OCI-M2 (cell line): ENCODE results near the gene F8.
A peak's percentile ranks its signal among the peaks of the same experiment; 100 is the strongest.
"Not testable (repeated sequence)": the region's sequence is repeated elsewhere in the genome, so short reads cannot be mapped to it uniquely, and the experiment has no call there.

Experiments
- DNase-seq: peaks from one replicate; lab custom pipeline; 2025; ENCODE audit not compliant: unreplicated experiment; lab: John Stamatoyannopoulos, UW

The F8 gene

DNA sequence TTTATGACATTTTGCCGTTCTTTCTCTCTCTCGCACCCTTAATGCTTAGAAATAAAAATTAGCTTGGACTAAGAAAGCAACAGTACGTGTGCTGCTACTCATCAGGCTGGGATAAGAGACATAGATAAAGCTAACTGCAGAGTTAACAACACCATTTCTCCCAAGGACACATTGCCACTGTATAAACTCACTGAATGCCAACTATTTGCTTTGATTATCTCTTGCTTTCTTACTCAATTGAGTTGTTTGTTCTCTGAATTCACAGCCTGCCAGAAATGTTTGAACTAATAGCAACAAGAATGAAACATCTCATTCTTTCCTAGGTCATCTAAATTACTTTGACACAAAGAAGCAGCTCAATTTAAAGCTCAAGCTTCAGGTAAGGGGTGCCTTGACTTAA is 34.6 kb downstream of the F8 start:
- DNase-seq = no peak

GRCh38 chrX:154986826-154987575 is 35.5 kb downstream of the F8 start:
- no peak for DNase-seq

GRCh38 chrX:154981116-154981411 is 41.5 kb downstream of the F8 start:
- DNase-seq = no peak

DNA sequence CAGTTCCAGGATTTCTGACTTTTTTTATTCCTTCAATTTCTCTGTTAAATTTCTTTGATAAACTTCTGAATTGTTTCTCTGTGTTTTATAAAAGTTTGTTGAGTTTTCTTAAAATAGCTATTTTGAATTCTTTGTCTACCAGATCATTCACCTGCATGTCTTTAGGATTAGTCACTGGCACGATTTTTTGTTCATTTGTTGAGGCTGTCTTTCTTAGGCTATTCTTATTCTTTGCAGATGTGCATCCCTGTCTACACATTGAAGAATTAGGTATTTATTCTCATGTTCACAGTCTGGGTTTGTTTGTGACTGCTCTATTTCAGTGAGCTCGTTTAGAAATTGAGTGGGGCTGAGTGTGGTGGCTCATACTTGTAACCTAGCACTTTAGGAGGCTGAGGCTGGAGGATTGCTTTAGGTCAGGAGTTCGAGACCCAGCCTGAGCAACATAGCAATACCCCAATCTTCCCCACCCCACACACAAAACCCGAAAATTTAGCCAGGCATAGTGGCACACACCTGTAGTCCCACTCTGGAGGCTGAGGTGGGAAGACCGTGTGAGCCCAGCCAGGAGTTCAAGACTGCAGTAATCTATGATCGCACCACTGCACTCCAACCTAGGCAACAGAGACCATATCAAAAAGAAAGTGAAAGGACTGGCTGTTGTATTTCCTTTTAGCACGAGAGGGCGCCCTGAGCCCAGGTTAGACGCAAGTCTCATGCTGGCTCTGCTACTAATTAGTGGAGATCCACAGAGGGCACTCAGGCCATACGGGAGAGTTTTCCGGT is 42.0 kb downstream of the F8 start:
- peak; percentile 26 for DNase-seq

- no peak for DNase-seq
Observed at GRCh38 chrX:154979629-154980028, 42.9 kb downstream of the F8 start.

- DNase-seq = no peak
Observed at GRCh38 chrX:154968353-154968752, 54.2 kb downstream of the F8 start.

DNA sequence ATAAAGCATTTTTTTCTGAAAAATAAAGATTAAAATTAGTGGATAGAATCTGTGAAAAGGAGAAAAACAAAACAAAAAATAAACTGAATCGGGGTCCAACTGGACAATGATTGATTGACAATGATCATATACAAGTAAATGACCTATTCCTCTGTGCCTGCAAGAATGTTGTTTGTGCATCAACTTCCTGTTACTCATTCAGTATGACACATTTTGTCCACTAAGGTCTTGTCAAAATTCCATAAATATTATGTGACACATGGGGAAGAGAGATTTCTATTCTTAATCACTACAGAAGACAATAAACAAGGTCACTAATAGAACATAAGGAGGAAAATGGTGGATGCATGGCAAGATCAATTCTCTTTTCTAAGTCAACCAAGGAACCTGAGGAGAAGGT is 54.9 kb downstream of the F8 start:
- no peak for DNase-seq

DNA sequence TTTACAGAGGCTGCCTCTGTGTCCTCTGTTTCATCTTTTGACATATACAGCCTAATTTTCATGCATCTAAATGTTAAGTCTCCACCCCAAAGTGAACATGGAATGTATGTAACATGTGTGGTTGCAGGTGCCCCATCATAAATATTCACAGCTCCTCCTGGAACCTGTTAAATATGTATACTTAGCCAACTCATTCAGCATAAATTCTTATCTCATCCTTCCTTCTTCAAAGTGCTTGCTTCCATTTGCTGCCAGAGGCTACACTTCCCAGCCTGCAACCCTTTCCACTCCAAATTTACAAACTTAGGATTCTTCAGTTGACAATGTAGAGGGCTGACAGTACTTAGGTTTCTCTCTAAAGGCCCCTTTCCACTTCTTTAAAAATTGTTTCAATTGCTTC is 60.6 kb downstream of the F8 start:
- no peak for DNase-seq

GRCh38 chrX:154955799-154956198 is 66.7 kb downstream of the F8 start:
- not testable (repeated sequence) for DNase-seq

DNA sequence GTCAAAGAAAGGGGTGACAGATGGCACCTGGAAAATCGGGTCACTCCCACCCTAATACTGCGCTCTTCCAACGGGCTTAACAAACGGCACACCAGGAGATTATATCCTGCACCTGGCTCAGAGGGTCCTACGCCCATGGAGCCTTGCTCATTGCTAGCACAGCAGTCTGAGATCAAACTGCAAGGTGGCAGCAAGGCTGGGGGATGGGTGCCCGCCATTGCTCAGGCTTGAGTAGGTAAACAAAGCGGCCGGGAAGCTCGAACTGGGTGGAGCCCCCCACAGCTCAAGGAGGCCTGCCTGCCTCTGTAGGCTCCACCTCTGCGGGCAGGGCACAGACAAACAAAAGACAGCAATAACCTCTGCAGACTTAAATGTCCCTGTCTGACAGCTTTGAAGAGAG is 83.3 kb downstream of the F8 start:
- DNase-seq = not testable (repeated sequence)

DNA sequence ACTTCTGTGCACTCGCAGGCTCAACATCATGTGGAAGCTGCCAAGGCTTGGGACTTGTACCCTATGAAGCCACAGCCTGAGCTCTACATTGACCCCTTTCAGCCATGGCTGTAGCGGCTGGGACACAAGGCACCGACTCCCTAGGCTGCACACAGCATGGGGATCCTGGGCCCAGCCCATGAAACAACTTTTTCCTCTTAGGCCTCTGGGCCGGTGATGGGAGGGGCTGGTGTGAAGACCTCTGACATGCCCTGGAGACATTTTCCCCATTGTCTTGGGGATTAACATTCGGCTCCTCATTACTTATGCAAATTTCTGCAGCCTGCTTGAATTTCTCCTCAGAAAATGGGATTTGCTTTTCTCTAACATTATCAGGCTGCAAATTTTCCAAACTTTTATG is 97.8 kb downstream of the F8 start:
- not testable (repeated sequence) for DNase-seq

DNA sequence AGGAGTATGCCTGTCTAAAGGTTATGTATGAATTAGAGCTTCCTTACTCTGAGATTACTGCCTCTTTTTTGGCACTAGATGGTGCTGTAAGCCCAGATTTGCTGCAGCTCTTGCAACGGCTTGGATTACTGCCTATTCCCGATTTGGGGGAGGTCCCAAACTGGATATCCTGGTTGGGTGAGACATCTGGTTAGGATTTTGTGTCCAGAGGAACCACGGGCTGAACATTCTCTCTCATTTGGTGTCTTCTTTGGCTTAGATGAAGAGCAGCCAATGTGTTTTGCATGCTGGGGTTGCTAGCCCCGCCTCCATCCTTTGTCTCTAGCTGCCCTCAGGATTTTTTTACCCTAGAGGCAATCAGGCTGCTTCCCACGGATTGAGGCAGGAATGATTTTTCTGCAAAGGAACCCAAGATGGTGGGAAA is 104.5 kb downstream of the F8 start:
- no peak for DNase-seq

DNA sequence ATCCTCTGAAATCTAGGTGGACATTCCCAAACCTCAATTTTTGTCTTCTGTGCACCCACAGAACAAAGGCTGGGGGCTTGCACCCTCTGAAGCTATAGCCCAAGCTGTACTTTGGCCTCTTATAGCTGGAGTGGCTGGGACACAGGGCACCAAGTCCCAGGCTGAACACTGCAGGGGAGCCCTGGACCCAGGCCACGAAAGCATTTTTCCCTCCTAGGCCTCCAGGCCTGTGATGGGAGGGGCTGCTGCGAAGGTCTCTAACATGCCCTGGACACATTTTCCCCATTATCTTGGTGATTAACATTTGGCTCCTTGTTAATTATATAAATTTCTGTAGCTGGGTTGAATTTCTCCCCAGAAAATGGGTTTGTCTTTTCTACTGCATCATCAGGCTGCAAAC is 108.5 kb downstream of the F8 start:
- DNase-seq = no peak

GRCh38 chrX:154910528-154910927 is 112.0 kb downstream of the F8 start:
- not testable (repeated sequence) for DNase-seq

- not testable (repeated sequence) for DNase-seq
Observed at GRCh38 chrX:154910048-154910447, 112.5 kb downstream of the F8 start.

DNA sequence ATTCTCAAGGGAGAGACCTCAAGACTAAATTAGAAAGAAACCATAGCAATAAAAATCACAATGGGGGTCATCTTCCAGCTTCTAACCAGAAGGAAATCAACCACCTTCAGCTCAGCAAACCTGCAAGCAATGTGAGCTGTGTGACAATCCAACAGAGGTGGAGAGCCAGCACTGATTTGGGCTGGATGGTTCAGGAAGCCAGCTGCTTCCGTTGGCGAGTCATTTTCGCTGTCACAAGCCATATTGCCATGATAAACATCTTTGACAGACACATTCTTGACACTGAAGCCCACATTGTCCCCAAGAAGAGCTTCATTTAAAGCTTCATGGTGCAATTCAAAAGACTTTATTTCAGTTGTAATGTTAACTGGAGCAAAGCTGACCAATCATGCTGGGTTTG is 113.7 kb downstream of the F8 start:
- no peak for DNase-seq

DNA sequence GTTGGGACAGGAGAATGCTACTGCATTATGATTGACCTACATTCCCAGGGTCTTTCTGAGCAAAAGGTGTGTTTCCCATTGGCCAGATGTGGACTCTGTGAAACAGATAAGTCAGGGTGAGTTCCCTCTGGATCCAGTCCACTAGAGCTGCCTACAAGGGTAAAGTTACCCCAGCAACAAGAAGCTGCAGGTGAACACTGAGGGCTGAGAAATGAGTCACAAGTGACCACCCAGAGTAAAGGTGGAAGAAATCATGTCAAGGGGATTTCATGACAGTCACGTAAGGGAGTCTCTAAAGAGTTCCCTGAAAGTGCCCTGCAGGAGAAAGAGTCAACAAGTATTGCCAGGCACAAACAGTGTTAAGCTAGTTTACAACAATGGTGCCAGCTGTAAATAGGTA is 120.1 kb downstream of the F8 start:
- DNase-seq = no peak

GRCh38 chrX:154900323-154900722 is 122.2 kb downstream of the F8 start:
- DNase-seq = no peak

DNA sequence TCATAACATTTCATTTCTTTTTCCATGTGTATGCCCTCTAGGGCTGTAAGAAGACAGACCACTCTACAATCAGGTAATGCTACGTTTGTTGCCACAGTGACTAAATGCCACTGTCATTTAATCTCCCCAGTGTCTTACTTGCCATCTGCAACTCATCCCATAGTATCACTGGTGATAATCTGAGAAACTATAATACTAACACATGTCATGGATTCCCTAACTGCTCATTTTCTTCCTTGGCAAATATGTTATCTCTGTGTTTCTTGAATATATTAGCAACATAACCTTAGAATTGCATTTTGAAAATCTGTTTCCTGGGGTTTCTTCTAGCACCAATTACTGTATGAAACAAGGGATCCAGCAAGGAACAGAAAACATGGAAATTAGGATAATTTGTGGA is 130.2 kb downstream of the F8 start:
- DNase-seq = no peak

GRCh38 chrX:154890990-154891639 is 131.4 kb downstream of the F8 start:
- DNase-seq = no peak

DNA sequence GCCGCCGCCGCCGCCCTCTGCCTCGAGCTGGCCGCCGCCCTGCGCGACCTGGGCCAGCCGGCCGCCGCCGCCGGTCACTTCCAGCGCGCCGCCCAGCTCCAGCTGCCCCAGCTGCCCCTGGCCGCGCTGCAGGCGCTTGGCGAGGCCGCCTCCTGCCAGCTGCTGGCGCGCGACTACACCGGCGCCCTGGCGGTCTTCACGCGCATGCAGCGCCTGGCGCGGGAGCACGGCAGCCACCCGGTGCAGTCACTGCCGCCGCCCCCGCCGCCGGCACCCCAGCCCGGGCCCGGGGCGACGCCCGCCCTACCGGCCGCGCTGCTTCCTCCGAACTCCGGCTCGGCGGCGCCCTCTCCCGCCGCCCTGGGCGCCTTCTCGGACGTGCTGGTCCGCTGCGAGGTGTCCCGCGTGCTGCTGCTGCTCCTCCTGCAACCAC is 135.7 kb downstream of the F8 start:
- DNase-seq = not testable (repeated sequence)
